Endodermal cell (in vitro differentiated cells): ENCODE data around the gene DHDDS. TPM values are rescaled to one million over a fixed set of nuclear protein-coding genes. Genes with fewer than 3 reads are reported as not detected.
A peak's percentile ranks its signal among the peaks of the same experiment; 100 is the strongest.

Experiments used
- DNase-seq: peaks from one replicate; pipeline ENCODE4 v3.0.0-alpha.2; 2017
- H3K27ac ChIP-seq: 2 replicates; pipeline ENCODE4 v1.5.1; 2013; ENCODE audit warnings: mild to moderate bottlenecking, low read depth, low read length, moderate library complexity
- H3K27me3 ChIP-seq: 2 replicates; pipeline ENCODE4 v1.6.1; 2013; ENCODE audit warnings: mild to moderate bottlenecking, low read length, moderate library complexity; ENCODE audit not compliant: insufficient read depth, control insufficient read depth, poor library complexity, severe bottlenecking
- H3K36me3 ChIP-seq: 2 replicates; pipeline ENCODE4 v1.7.0; 2013; ENCODE audit warnings: mild to moderate bottlenecking, low read length, moderate library complexity; ENCODE audit not compliant: control insufficient read depth, insufficient read depth
- H3K4me1 ChIP-seq: one replicate; pipeline ENCODE4 v1.7.0; 2013; ENCODE audit warnings: low read length; ENCODE audit not compliant: control insufficient read depth, insufficient read depth
- H3K4me3 ChIP-seq: 2 replicates; pipeline ENCODE4 v1.5.1; 2013; ENCODE audit warnings: mild to moderate bottlenecking, low read length, moderate library complexity
- H3K9ac ChIP-seq: 2 replicates; pipeline ENCODE4 v1.6.1; 2013; ENCODE audit warnings: mild to moderate bottlenecking, low read length, moderate library complexity; ENCODE audit not compliant: poor library complexity, severe bottlenecking; ENCODE audit errors: extremely low read depth
- H3K9me3 ChIP-seq: 2 replicates; pipeline ENCODE4 v1.6.1; 2013; ENCODE audit warnings: mild to moderate bottlenecking, low read length, moderate library complexity; ENCODE audit not compliant: control insufficient read depth
- H3K27ac Mint-ChIP-seq: 2 replicates; pipeline ENCODE4 v1.8.0; 2020; ENCODE audit warnings: mixed read lengths
- H3K27me3 Mint-ChIP-seq: 2 replicates; pipeline ENCODE4 v1.8.0; 2021; ENCODE audit warnings: mild to moderate bottlenecking, mixed read lengths; ENCODE audit not compliant: insufficient read depth
- H3K36me3 Mint-ChIP-seq: 2 replicates; pipeline ENCODE4 v1.8.0; 2020; ENCODE audit warnings: low read depth, mixed read lengths
- H3K4me1 Mint-ChIP-seq: 2 replicates; pipeline ENCODE4 v1.8.0; 2020; ENCODE audit warnings: mixed read lengths
- H3K4me3 Mint-ChIP-seq: 2 replicates; pipeline ENCODE4 v1.8.0; 2020; ENCODE audit warnings: mild to moderate bottlenecking, moderate library complexity, mixed read lengths
- H3K9me3 Mint-ChIP-seq: 2 replicates; pipeline ENCODE4 v1.8.0; 2020; ENCODE audit warnings: mild to moderate bottlenecking, mixed read lengths
- WGBS, 2 experiments: methylation state at CpG; one replicate each; pipeline versions ENCODE4 v1.1.5 to v1.1.7; 2013; ENCODE audit warnings: missing lambda C conversion rate in 2 of 2, mixed read lengths in 1 of 2; ENCODE audit not compliant: insufficient coverage in 1 of 2, insufficient read length in 1 of 2; 5-methylcytosine and 5-hydroxymethylcytosine counted together
- total RNA-seq, 2 donors: library from RNA; stranded (reverse); fragmentation: NEBNext Ultra II Directional in 1 of 2; extraction: Animal tissue kit (Norgen Biotek cat#: 25700) in 1 of 2; gene quantifications; 2 replicates in 1 of 2; 3 replicates in 1 of 2; pipeline ENCODE4 v1.2.1, GENCODE V29; 2021
- TF ChIP-seq, protein P1 (sequence below): fragments of 200-600 bp; sonication (generic); conservative IDR thresholded peaks from 2 replicates; pipeline ENCODE4 v1.5.0; 2021; ENCODE audit warnings: antibody characterized with exemption, mild to moderate bottlenecking

The DHDDS gene
- total RNA-seq, 2 donors from 2014 or later, result 51.1 to 55.1 TPM

DNA sequence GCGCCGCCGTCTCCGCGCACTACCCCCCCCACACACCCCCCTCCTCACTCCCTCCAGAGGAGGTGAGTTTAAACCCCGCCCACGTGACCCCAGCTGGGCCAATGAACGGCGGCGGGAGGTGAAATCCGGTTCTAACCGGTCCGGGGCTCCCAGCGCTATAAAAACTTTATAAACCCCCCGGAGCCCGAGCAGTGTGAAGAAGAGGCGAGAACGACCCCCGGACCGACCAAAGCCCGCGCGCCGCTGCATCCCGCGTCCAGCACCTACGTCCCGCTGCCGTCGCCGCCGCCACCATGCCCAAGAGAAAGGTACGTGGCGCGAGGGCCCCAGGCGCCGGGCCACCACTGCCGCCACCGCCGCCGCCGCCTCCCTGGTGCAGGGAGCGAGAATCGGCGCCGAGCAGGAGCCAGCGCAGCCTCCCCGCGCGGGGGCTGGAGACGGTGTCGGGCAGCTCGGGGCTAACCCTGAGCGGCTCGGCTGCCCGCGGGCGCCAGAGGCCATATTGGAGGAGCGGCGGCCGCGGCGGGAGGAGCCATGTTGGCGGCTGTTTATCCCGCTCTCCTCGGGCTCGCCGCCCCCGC lies 40.3 kb downstream of the DHDDS start, which contains the start of gene HMGN2:
HMGN2 (plus strand) TSS at position 121 of the 581 bp plus-strand sequence; CDS start at position 294, 173 bp downstream.
- Histone ChIP-seq H3K9me3 (no peaks in the 10 kb centered on the region), H3K27ac (peak within 1 kb of the TSS; percentile 99), H3K9ac (peak within 1 kb of the TSS; percentile 84), H3K4me3 (peak within 1 kb of the TSS; percentile 97), H3K36me3 (peaks cover 61% of the 10 kb centered on the region), H3K27me3 (no peaks in the 10 kb centered on the region), H3K4me1 (peaks cover 7% of the 10 kb centered on the region)
- H3K27ac Mint-ChIP-seq, result peak within 1 kb of the TSS; percentile 96
- no peaks in the 10 kb centered on the region for H3K27me3 Mint-ChIP-seq
- peak; percentile 96 for DNase-seq
- H3K9me3 Mint-ChIP-seq, result no peaks in the 10 kb centered on the region
- H3K4me1 Mint-ChIP-seq, result peaks cover 50% of the 10 kb centered on the region
- TF ChIP-seq, protein P1, sequence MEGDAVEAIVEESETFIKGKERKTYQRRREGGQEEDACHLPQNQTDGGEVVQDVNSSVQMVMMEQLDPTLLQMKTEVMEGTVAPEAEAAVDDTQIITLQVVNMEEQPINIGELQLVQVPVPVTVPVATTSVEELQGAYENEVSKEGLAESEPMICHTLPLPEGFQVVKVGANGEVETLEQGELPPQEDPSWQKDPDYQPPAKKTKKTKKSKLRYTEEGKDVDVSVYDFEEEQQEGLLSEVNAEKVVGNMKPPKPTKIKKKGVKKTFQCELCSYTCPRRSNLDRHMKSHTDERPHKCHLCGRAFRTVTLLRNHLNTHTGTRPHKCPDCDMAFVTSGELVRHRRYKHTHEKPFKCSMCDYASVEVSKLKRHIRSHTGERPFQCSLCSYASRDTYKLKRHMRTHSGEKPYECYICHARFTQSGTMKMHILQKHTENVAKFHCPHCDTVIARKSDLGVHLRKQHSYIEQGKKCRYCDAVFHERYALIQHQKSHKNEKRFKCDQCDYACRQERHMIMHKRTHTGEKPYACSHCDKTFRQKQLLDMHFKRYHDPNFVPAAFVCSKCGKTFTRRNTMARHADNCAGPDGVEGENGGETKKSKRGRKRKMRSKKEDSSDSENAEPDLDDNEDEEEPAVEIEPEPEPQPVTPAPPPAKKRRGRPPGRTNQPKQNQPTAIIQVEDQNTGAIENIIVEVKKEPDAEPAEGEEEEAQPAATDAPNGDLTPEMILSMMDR, result no peak
- 0 to 1% methylated on average over 16 to 69 of the region's 69 CpGs for WGBS, 2 experiments
- peaks cover 62% of the 10 kb centered on the region for H3K36me3 Mint-ChIP-seq
- peak within 1 kb of the TSS; percentile 87 for H3K4me3 Mint-ChIP-seq

DNA sequence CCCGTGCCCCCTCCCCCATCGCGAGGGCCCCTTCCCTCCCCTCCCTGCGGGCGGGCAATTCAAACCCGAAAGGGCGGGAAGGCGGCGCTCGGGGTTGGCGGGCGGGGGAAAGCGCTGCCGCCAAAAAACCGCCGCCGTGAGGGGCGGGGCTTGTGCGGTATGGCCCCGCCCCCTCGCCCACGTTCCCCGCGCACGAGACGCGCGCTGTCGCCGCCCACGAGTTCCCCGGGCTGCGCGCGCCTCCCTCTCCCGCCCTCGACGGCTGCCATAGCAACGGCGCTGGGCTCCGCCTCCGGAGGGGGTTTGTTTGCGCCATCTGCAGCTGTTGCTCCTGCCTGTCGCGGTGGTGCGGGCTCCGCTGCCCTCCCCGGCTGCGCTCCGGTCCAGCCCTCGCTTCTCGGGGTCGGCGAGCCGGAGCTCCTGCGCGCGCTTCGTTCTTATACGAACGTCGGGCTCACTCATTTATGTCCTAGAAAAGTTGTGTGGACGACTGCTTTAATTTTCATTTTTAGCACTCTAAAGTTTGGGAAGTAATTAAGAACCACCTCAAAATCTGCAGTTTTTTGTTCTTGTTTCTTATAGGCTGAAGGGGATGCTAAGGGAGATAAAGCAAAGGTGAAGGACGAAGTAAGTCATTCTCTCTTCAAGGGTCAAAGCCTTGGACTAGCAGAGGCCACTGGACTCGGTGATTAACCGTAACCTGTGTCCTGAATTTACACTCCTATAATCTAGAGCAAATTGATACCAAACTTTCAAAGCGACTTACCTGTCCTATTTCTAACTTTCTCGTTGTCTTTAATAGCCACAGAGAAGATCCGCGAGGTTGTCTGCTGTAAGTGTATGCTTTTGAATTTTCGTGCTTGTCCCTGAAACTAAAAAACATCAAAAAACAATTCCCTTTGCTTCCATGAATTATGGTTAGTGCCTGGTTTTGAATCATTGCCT lies 41.1 kb downstream of the DHDDS start:
- Histone ChIP-seq H3K4me3 (peak overlapping the region; percentile 97), H3K4me1 (peaks cover 7% of the 10 kb centered on the region), H3K9ac (peak overlapping the region; percentile 84), H3K9me3 (no peaks in the 10 kb centered on the region), H3K27me3 (no peaks in the 10 kb centered on the region), H3K27ac (peak overlapping the region; percentile 99), H3K36me3 (peaks cover 59% of the 10 kb centered on the region)
- 7 to 10% methylated on average over 42 to 71 of the region's 71 CpGs for WGBS, 2 experiments
- Mint-ChIP-seq H3K27ac (peak overlapping the region; percentile 82), H3K27me3 (no peaks in the 10 kb centered on the region), H3K9me3 (no peaks in the 10 kb centered on the region), H3K4me1 (peaks cover 43% of the 10 kb centered on the region), H3K4me3 (peak overlapping the region; percentile 87), H3K36me3 (peaks cover 60% of the 10 kb centered on the region)
- peak; percentile 96 for DNase-seq
- TF ChIP-seq, protein P1, result no peak

DNA sequence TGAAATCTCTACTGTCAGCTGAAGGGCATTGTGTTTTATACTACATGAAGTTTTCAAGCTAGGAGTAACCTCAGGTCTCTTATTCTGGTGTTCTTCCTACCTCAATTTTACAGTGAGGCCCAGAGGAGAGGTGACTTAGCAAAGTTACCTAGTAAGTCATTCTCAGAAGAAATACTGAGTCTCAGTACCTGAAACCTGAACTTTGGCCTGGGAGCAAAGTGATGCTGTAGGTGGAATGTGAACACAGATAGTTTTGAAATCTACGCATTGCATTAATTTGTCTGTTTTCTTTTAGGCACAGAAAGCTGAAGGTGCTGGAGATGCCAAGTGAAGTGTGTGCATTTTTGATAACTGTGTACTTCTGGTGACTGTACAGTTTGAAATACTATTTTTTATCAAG lies 42.7 kb downstream of the DHDDS start:
- Histone ChIP-seq H3K27ac (no peak overlapping the region), H3K36me3 (peaks cover 55% of the 10 kb centered on the region), H3K9ac (no peak overlapping the region), H3K27me3 (no peaks in the 10 kb centered on the region), H3K9me3 (no peaks in the 10 kb centered on the region), H3K4me3 (peak overlapping the region; percentile 97), H3K4me1 (peaks cover 7% of the 10 kb centered on the region)
- no peaks in the 10 kb centered on the region for H3K27me3 Mint-ChIP-seq
- H3K9me3 Mint-ChIP-seq, result no peaks in the 10 kb centered on the region
- 80 to 100% methylated on average over 1 of the region's 1 CpG for WGBS, 2 experiments
- TF ChIP-seq, protein P1, result no peak
- peak overlapping the region; percentile 87 for H3K4me3 Mint-ChIP-seq
- H3K4me1 Mint-ChIP-seq, result peaks cover 33% of the 10 kb centered on the region
- DNase-seq, result no peak
- H3K36me3 Mint-ChIP-seq, result peaks cover 54% of the 10 kb centered on the region
- H3K27ac Mint-ChIP-seq, result no peak overlapping the region
